Activated CD4-positive, alpha-beta T cell treated with anti-CD3 and anti-CD28 coated beads, Interleukin-10, Interleukin-2, amounts not matched to agents 100 ng/mL and 50 ng/mL, durations not matched to agents 16 hours and 8 hours (primary cell): Measurements from ENCODE around the gene PLET1.
"Not testable (repeated sequence)": the region's sequence is repeated elsewhere in the genome, so short reads cannot be mapped to it uniquely, and the experiment has no call there.

Source experiments
- DNase-seq: peaks from one replicate; pipeline ENCODE4 v3.0.0-alpha.2; 2020

Gene PLET1

GRCh38 chr11:112200252-112200651 is 60.4 kb downstream of the PLET1 start:
- DNase-seq = no peak

- not testable (repeated sequence) for DNase-seq
Measured at GRCh38 chr11:112199101-112199500, 61.6 kb downstream of the PLET1 start.
